Stimulated activated CD4-positive, alpha-beta T cell treated with anti-CD3 and anti-CD28 coated beads, TNF-alpha, amount 100 ng/mL, for 4 hours (primary cell): ENCODE results near the gene RAPGEF6.
"Not testable (repeated sequence)": the region's sequence is repeated elsewhere in the genome, so short reads cannot be mapped to it uniquely, and the experiment has no call there.

Experiments
- DNase-seq, 3 experiments: peaks; one replicate each; pipeline ENCODE4 v3.0.0-alpha.2; 2020; ENCODE audit warnings: low read depth in 3 of 3

The RAPGEF6 gene, protein sequence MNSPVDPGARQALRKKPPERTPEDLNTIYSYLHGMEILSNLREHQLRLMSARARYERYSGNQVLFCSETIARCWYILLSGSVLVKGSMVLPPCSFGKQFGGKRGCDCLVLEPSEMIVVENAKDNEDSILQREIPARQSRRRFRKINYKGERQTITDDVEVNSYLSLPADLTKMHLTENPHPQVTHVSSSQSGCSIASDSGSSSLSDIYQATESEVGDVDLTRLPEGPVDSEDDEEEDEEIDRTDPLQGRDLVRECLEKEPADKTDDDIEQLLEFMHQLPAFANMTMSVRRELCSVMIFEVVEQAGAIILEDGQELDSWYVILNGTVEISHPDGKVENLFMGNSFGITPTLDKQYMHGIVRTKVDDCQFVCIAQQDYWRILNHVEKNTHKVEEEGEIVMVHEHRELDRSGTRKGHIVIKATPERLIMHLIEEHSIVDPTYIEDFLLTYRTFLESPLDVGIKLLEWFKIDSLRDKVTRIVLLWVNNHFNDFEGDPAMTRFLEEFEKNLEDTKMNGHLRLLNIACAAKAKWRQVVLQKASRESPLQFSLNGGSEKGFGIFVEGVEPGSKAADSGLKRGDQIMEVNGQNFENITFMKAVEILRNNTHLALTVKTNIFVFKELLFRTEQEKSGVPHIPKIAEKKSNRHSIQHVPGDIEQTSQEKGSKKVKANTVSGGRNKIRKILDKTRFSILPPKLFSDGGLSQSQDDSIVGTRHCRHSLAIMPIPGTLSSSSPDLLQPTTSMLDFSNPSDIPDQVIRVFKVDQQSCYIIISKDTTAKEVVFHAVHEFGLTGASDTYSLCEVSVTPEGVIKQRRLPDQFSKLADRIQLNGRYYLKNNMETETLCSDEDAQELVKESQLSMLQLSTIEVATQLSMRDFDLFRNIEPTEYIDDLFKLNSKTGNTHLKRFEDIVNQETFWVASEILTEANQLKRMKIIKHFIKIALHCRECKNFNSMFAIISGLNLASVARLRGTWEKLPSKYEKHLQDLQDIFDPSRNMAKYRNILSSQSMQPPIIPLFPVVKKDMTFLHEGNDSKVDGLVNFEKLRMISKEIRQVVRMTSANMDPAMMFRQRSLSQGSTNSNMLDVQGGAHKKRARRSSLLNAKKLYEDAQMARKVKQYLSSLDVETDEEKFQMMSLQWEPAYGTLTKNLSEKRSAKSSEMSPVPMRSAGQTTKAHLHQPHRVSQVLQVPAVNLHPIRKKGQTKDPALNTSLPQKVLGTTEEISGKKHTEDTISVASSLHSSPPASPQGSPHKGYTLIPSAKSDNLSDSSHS (N-terminal part only)

DNA sequence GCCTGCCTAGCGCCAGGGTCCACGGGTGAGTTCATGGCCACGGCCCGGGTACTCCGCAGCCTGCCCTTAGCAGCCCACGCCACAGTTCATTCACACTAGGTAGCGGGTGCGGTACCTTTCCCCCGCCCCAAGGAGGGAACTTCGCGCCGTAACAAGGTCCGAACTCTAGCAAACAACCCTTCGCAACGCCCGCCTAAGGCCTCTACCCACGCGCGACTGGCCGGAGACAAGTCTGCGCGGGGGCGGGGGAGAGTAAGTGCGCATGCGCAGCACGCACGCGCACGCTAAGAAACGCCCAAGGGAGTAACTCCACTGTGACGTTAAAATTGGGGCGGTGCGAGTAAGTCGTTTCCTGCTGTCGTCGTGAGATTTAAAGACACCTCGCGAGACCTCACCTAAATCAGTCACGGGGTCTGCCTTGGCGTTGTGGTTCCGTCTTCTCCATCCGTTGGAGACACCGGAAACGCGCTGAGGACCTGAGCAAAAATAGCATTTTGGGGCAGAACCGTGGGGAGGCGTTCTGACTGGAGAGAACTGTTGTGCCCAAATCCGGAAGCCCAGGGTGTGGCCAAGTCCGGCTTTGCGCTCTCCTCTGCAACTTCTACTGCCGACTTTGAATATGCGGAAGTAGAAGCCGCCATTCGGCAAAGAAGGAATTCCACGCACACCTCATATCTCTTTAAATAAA, at the start of gene RAPGEF6:
Gene RAPGEF6 (minus strand): TSS at position 234 of the 688 bp plus-strand sequence. CDS start 199 bp downstream, at position 35.
- DNase-seq, result peak; percentile 89 to 94 (median 90)

DNA sequence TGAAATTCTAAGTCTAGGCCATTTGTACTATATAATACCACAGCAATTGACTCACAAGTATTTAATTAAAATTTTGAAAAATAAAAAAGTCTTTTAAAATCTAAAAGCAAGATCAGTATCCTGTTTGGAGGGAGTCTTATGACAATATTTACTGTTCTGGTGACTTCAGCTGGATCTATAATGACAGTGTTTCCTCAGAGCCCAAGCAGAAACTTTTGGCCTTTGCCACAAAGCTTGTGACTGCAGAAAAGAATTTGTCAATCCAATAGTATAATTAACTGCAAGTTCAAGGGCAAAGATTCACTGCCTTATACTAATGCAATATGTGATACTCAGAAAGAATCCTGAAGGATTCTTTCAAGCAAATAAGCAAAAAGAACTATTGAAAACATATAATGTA, 49.6 kb upstream of the RAPGEF6 start:
- no peak for DNase-seq

DNA sequence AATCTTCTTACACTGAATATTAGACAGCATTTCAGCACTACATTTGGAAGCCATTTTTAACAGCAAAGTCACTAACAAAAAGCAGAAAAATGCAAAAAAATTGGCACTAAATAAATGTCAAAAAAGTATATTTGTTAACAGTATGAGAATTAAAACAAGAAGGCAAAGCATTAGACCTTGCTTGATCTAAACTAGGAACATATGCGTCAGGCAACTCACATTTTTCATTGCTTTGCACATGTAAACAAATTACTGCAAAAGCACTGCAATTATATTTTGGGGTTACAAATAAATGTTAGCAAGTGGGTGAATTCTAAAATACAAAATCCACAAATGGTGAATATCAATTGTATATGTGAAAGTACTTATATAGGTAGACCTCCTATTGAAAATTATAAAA, 49.0 kb upstream of the RAPGEF6 start:
- no peak for DNase-seq

DNA sequence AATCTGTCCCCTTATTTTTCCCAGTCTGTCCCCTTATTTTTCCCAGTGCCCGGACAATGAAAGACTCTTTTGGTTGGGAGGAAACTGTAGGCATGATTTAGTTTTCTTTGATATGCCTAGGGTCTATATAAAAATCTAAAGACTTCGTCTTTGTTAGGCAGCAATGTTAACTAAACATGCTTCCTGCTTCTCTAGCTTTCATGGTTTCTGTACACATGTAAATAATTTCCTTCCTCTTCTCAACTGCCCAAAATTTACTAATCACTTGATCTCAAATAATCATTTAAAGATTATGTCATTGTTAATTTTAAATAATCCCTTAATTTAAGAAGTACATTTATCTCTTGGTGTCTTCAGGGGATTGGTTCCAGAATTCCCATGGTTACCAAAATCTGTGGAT, 47.8 kb upstream of the RAPGEF6 start:
- DNase-seq, result no peak

DNA sequence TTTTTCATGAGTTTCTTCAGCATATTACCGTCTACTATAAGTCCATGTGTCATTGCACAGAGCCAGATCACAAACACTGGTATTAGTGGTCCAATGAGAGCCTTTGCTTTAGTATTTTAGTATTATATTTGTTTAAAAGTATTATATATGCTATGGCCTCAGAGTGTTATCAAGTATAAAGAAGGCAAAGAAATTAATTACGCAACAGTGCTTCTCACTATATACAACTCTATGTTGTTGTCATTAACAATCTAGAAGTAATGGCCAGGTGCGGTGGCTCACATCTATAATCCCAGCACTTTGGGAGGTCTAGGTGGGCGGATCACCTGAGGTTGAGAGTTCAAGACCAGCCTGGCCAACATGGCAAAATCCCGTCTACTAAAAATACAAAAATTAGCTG, 47.1 kb upstream of the RAPGEF6 start:
- no peak for DNase-seq

DNA sequence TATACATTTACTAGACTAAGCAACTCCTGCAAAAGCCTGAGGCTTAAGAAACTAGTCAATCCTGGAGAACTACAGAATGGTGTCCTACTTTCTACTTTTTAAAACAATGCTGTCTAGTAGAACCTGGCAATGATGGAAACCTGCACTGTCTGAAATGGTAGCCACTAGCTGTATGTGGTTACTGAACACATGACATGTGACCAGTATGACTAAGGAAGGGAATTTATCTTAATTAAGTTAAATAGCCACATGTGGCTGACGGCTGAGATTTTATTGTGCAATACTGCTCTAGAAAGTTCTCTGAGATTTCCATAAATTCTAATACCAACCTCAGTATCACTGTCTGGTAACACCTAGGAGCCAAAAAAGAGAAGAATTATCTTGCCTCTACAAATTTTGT, 44.9 kb upstream of the RAPGEF6 start:
- no peak for DNase-seq

DNA sequence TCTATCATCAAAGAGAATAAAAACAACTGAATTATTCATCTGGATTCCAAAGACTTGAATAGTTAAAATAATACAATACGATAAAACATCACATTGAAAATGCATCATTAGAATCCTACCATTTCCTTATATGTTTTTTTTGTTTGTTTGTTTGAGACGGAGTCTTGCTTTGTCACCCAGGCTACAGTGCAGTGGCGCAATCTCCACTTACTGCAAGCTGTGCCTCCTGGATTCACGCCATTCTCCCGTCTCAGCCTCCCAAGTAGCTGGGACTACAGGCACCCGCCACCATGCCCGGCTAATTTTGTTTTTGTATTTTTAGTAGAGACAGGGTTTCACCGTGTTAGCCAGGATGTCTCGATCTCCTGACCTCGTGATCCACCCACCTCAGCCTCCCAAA, 43.2 kb upstream of the RAPGEF6 start:
- not testable (repeated sequence) for DNase-seq

DNA sequence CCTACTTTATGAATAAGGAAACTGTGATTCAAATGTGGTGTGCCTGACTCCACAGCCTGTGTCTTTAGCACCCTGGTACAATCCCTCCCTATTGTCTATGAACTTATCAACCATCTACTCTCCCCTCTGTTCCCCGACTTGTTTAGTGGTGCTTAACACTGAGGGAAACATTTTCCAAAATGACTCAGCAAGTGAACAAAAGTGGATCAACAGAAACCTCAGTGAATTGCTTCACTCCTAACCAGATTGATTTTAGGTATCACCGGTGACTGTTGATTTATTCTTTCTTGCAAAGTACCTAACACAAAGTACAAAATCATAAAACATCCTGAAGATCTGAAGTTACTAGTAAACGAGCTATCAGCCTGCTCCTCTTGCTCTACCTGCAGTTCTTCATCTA, 42.1 kb upstream of the RAPGEF6 start:
- no peak for DNase-seq

DNA sequence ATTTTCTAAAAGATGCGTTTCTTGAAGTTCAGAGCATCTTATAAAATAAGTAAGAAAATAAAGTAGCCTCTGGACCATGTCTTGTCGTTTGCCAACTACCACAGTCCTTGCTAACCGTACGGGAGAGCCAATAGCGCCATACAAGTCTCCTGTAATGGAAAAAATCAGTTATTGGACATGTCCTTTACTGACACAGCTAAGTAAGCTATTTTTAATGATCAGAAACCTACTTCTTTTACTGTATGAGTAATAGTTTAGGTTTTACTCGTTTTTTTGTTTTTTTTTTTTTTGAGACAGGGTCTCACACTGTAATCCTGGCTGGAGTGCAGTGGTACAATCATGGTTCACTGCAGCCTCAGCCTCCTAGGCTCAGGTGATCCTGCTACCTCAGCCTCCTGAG, 37.7 kb upstream of the RAPGEF6 start:
- no peak for DNase-seq

DNA sequence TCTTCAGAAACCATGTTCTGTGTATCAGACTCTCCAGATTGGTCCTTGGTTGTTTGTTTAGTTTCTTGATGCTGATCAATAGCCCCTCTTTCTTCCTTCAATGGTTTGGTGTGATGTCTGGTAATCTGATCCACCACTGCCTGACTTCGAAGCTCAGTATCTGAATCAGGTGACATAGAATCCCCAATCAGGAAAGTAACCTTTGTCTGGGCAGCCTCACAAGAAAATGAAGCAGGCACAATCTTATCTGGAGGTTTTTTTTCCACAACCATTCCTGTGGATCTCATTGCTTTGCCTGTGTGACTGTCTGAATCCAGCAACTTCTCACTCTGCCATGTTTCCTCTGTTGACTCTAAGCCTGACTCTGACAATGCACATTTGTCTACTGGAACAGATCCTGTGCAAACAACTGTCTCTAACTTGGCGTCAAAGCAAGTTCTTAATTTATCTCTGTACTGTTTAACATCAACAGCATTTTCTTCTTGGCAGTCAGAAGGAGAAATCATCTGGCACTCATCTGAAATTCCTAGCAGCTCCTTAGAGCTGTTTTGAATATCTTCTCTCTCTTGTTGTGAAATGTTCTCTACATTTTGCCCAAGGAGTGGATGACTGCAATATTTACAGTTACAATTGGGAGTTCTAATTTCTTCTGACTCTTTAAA, 37.1 kb upstream of the RAPGEF6 start:
- DNase-seq, result no peak

DNA sequence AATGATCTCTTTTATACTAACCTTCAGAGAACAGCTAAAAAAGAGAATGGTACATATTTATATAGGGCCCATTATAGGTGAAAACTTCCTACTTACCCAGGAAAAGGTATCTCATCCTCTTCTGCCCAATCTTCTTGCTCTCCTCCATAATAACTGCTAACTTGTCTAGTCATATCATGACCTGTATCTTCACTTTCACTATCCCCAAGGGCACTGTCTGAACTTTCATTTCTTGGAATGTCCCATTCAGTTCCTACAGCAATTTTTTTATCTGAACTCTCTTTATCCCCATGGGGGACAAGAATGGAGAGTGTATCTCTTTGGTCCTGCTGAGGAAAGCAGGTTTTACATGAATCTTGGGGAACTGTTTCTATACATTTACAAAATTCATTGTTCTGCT, 36.4 kb upstream of the RAPGEF6 start:
- DNase-seq, result no peak

DNA sequence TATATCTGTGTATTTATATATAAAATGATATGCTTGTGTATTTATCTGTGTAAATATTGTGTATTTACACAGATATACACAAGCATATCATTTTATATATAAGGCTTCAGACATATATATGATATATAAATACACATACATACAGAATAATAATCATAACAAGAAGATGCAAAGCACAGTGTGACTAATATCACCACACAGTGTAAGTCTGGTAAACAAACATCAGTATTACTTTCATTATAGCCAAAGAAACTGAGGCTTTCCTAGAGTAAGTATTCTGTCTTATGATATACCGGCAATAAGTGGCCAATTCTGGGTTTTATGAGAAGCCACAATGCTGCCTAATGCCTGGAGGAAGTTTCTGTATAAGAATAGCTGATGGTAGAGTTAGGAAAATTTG, 29.9 kb upstream of the RAPGEF6 start:
- DNase-seq, result no peak

DNA sequence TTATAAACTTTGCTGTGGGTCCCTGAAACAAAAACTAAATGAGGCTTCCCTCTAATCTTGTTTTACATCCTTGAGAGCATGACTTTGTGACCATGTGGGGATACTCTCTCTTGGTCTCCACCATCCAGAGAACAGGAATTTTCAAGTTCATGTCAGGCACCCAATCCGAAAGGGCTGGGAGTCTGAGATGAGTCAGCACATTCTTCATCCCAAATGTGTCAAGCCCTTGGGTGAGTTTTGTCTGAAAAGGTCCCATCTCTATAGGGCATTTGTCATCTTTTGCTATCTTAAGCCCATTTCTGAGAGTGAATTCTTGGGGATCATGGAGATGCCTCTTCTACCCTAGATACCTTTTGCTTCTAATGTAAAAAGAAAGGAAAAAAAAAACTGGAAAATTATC, 26.9 kb upstream of the RAPGEF6 start:
- no peak for DNase-seq

DNA sequence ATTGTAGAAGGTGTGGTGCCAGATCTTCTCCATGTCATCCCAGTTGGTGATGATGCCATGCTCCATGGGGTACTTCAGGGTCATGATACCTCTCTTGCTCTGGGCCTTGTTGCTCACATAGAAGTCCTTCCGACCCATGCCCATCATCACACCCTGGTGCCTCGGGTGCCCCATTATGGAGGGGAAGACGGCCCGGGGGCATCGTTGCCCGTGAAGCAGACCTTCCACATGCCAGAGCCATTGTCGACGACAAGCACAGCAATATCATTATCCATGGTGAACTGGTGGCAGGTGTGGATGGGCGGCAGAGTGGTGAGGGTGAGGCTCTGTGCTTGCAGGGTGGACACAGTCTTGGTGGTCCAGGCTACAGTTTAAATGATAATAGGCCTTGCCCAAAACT, 24.8 kb upstream of the RAPGEF6 start:
- DNase-seq, result no peak

DNA sequence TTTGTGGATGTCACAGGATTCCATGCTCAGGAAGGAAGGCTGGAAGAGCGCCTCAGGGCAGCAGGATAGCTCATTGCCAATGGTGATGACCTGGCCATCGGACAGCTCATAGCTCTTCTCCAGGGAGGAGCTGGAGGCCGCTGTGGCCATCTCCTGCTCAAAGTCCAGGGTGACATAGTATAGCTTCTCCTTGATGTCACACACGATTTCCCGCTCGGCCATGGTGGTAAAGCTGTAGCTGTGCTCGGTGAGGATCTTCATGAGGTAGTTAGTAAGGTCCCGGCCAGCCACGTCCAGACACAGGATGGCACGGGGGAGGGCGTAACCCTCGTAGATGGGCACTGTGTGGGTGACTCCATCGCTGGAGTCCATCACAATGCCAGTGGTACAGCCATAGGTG, 24.3 kb upstream of the RAPGEF6 start:
- DNase-seq, result no peak

DNA sequence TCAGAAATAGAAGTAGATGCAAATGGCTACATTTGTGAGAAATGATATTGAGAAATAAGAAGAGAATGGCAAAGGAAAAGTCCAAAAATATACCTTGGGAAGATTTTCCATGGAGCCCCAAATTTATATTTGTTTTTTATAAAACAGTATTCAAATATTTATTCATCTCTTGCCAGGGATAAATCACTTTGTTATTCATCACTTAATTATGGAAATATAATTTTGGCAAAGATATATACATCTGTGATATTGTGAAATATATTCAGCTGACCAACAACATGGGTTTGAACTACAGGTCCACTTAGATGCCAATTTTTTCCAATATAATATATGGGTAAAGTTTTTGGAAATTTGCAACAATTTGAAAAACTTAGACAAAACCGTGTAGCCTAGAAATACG, 19.7 kb upstream of the RAPGEF6 start:
- no peak for DNase-seq

DNA sequence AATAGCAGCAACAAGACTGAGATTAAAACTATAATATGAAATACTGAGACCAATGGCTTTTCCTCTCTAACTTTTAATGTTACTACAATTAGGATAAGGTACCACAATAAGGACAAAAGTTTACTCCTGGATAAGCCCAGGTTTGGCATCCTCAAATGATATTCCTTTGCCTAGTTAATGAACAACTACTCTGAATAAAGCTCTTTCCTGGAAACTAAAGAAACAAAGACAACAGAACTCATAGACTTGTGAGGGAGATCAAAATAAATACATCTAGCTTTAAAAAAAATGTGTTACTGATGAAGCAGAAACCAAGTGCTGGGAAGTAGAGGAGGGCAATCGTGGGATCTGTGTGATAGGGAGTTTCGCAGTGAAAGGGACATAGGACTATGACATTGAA, 19.3 kb upstream of the RAPGEF6 start:
- no peak for DNase-seq

DNA sequence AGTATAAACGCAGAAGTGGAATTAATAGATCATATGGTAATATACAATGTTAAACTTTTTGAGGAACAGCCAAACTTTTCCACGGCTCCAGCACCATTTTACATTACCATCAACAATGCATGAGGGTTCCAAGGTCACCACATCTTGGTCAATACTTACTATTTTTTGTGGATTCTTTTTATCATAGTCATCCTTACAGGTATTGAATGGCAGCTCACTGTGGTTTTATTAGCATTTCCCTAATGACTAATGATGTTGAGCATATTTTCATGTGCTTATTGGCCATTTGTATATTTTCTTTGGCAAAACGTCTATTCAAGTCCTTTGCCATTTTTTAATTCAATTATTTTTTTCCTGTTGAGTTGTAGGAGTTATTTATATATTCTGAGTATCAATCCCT, 14.1 kb upstream of the RAPGEF6 start:
- no peak for DNase-seq

DNA sequence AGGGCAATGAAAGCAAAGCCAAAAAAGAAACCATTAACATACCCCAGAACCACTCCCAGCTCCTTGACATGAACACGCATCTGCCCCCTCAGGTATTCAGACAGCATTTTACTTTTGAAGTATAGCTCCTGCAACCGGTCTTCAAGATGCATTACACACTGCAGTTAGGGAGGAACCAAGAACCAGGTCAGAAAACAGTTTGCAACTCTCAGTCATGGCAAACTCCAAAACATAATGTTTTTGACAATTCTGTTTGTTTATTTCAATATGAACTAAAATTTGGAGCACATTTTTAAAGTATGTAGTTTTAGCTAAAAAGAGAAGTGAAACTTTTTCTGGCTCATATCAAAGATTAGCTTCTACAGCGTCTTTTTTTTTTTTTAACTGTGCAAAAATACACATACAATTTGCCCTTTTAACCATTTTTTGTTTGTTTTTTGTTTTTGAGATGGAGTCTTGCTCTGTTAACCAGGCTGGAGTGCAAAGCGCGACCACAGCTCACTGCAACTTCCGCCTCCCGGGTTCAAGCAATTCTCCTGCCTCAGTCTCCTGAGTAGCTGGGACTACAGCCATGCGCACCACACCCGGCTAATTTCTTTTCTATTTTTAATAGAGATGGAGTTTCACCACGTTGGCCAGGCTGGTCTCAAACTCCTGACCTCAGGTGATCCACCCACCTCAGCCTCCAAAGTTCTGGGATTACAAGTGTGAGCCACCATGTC, 12.2 kb upstream of the RAPGEF6 start:
- no peak for DNase-seq

DNA sequence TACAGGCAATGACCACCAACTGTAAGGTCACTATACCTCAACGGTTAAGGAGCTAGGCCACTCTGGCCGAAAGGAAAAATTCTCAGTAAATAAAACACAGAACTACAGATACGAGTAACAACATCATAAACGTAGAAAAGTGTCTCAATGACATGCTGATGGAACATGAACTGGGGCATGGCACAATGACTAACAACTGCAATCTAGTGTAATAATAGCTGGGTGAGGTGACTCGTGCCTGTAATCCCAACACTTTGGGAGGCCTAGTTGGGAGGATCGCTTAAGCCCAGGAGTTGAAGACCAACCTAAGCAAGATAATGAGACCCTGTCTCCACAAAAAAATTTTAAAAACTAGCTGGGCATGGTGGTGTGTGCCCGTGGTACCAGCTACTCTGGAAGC, 9.8 kb upstream of the RAPGEF6 start:
- DNase-seq, result no peak
